Endodermal cell (in vitro differentiated cells): ENCODE results near the gene CAPN10. TPM values are rescaled to one million over a fixed set of nuclear protein-coding genes. Genes with fewer than 3 reads are reported as not detected.
"Not testable (repeated sequence)": the region's sequence is repeated elsewhere in the genome, so short reads cannot be mapped to it uniquely, and the experiment has no call there.

Experiments used
- DNase-seq: peaks from one replicate; pipeline ENCODE4 v3.0.0-alpha.2; 2017
- H3K27ac ChIP-seq: 2 replicates; pipeline ENCODE4 v1.5.1; 2013; ENCODE audit warnings: mild to moderate bottlenecking, low read depth, low read length, moderate library complexity
- H3K27me3 ChIP-seq: 2 replicates; pipeline ENCODE4 v1.6.1; 2013; ENCODE audit warnings: mild to moderate bottlenecking, low read length, moderate library complexity; ENCODE audit not compliant: insufficient read depth, control insufficient read depth, poor library complexity, severe bottlenecking
- H3K36me3 ChIP-seq: 2 replicates; pipeline ENCODE4 v1.7.0; 2013; ENCODE audit warnings: mild to moderate bottlenecking, low read length, moderate library complexity; ENCODE audit not compliant: control insufficient read depth, insufficient read depth
- H3K4me1 ChIP-seq: one replicate; pipeline ENCODE4 v1.7.0; 2013; ENCODE audit warnings: low read length; ENCODE audit not compliant: control insufficient read depth, insufficient read depth
- H3K4me3 ChIP-seq: 2 replicates; pipeline ENCODE4 v1.5.1; 2013; ENCODE audit warnings: mild to moderate bottlenecking, low read length, moderate library complexity
- H3K9ac ChIP-seq: 2 replicates; pipeline ENCODE4 v1.6.1; 2013; ENCODE audit warnings: mild to moderate bottlenecking, low read length, moderate library complexity; ENCODE audit not compliant: poor library complexity, severe bottlenecking; ENCODE audit errors: extremely low read depth
- H3K9me3 ChIP-seq: 2 replicates; pipeline ENCODE4 v1.6.1; 2013; ENCODE audit warnings: mild to moderate bottlenecking, low read length, moderate library complexity; ENCODE audit not compliant: control insufficient read depth
- H3K27ac Mint-ChIP-seq: 2 replicates; pipeline ENCODE4 v1.8.0; 2020; ENCODE audit warnings: mixed read lengths
- H3K27me3 Mint-ChIP-seq: 2 replicates; pipeline ENCODE4 v1.8.0; 2021; ENCODE audit warnings: mild to moderate bottlenecking, mixed read lengths; ENCODE audit not compliant: insufficient read depth
- H3K36me3 Mint-ChIP-seq: 2 replicates; pipeline ENCODE4 v1.8.0; 2020; ENCODE audit warnings: low read depth, mixed read lengths
- H3K4me1 Mint-ChIP-seq: 2 replicates; pipeline ENCODE4 v1.8.0; 2020; ENCODE audit warnings: mixed read lengths
- H3K4me3 Mint-ChIP-seq: 2 replicates; pipeline ENCODE4 v1.8.0; 2020; ENCODE audit warnings: mild to moderate bottlenecking, moderate library complexity, mixed read lengths
- H3K9me3 Mint-ChIP-seq: 2 replicates; pipeline ENCODE4 v1.8.0; 2020; ENCODE audit warnings: mild to moderate bottlenecking, mixed read lengths
- WGBS, 2 experiments: methylation state at CpG; one replicate each; pipeline versions ENCODE4 v1.1.5 to v1.1.7; 2013; ENCODE audit warnings: missing lambda C conversion rate in 2 of 2, mixed read lengths in 1 of 2; ENCODE audit not compliant: insufficient coverage in 1 of 2, insufficient read length in 1 of 2; 5-methylcytosine and 5-hydroxymethylcytosine counted together
- long read RNA-seq, 4 experiments: library from polyadenylated mRNA in 2 of 4; library from RNA in 1 of 4; library from capped mRNA in 1 of 4; stranded (forward) in 3 of 4; unstranded in 1 of 4; transcript quantifications; one replicate each; pipeline ENCODE4 v2.0.0, GENCODE V29; 2020 to 2021; ENCODE audit warnings: inconsistent platforms in 1 of 4
- polyA plus RNA-seq, 2 experiments: library from polyadenylated mRNA; stranded (reverse); fragments of 50-300 nt; gene quantifications; one replicate each; pipeline ENCODE4 v1.2.3, GENCODE V29; 2013
- total RNA-seq, 2 donors: library from RNA; stranded (reverse); fragmentation: NEBNext Ultra II Directional in 1 of 2; extraction: Animal tissue kit (Norgen Biotek cat#: 25700) in 1 of 2; gene quantifications; 2 replicates in 1 of 2; 3 replicates in 1 of 2; pipeline ENCODE4 v1.2.1, GENCODE V29; 2021
- TF ChIP-seq, protein P1 (sequence below): fragments of 200-600 bp; sonication (generic); conservative IDR thresholded peaks from 2 replicates; pipeline ENCODE4 v1.5.0; 2021; ENCODE audit warnings: antibody characterized with exemption, mild to moderate bottlenecking

CAPN10 gene, protein sequence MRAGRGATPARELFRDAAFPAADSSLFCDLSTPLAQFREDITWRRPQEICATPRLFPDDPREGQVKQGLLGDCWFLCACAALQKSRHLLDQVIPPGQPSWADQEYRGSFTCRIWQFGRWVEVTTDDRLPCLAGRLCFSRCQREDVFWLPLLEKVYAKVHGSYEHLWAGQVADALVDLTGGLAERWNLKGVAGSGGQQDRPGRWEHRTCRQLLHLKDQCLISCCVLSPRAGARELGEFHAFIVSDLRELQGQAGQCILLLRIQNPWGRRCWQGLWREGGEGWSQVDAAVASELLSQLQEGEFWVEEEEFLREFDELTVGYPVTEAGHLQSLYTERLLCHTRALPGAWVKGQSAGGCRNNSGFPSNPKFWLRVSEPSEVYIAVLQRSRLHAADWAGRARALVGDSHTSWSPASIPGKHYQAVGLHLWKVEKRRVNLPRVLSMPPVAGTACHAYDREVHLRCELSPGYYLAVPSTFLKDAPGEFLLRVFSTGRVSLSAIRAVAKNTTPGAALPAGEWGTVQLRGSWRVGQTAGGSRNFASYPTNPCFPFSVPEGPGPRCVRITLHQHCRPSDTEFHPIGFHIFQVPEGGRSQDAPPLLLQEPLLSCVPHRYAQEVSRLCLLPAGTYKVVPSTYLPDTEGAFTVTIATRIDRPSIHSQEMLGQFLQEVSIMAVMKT
- 10 to 100 TPM; 58.9 to 61.9 TPM for total RNA-seq
- 43.3 TPM for polyA plus RNA-seq (2013, experiment 1 of 2)
- polyA plus RNA-seq (2013, experiment 2 of 2), result 41.5 TPM
- long read RNA-seq, experiment 1, partial matches to known transcripts, result 2 of 4 reads
- long read RNA-seq, experiment 1, other reads (novel, unspliced or antisense), result 2 of 4 reads
- long read RNA-seq, experiment 2, transcript CAPN10-207 (12 exons, 2,644 nt), result major isoform, 35 of 89 reads
- long read RNA-seq, experiment 2, partial matches to known transcripts, result 18 of 89 reads
- long read RNA-seq, experiment 2, other reads (novel, unspliced or antisense), result 32 of 89 reads
- long read RNA-seq, experiment 3, transcript CAPN10-207 (12 exons, 2,644 nt), result major isoform, 11 of 29 reads
- long read RNA-seq, experiment 3, partial matches to known transcripts, result 13 of 29 reads
- long read RNA-seq, experiment 3, other reads (novel, unspliced or antisense), result 5 of 29 reads
- long read RNA-seq, experiment 4, partial matches to known transcripts, result 2 of 2 reads
- long read RNA-seq, experiment 4, other reads (novel, unspliced or antisense), result 0 of 2 reads

DNA sequence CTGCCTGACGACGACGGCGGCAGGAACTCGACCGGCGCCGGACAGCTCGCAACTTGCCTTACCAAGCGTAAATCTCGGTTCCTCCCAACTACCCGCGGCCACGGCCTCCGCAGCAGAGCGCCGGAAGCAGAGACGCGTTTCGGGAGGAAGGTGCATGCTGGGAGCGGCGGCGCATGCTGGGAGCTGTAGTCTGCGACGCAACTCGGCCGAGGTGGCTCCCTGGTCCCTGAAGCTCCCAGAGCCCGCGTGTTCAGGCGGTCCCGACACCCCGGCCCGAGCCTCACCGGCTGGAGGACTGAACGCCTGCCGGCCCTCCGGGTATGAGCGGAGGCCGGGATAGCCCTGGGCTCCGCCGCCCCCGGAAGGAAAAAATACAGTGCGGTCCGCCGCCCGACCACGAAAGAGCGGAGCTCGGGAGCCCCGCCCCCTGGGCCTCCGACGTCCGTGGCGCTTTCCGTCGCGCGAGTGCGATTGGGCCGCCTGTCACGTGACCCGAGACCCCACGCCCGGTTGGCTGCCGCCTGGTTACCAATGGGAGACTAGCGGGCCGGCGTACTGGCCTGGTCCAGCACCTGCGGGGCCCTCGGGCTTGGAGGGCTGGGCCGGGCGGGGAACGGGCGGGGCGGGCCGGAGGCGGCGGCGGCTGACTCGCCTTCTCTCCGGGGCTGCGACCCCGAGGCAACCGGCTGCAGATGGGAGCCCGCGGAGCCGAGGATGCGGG is at the start of gene CAPN10:
Gene CAPN10, plus strand, starts transcription at position 537 of the 721 bp plus-strand sequence. Its CDS starts 178 bp downstream, at position 715.
- Mint-ChIP-seq H3K4me1 (peaks cover 23% of the 10 kb centered on the region), H3K4me3 (peak within 1 kb of the TSS; percentile 93), H3K36me3 (peaks cover 22% of the 10 kb centered on the region), H3K27ac (peak within 1 kb of the TSS; percentile 95), H3K9me3 (no peaks in the 10 kb centered on the region), H3K27me3 (no peaks in the 10 kb centered on the region)
- TF ChIP-seq, protein P1, sequence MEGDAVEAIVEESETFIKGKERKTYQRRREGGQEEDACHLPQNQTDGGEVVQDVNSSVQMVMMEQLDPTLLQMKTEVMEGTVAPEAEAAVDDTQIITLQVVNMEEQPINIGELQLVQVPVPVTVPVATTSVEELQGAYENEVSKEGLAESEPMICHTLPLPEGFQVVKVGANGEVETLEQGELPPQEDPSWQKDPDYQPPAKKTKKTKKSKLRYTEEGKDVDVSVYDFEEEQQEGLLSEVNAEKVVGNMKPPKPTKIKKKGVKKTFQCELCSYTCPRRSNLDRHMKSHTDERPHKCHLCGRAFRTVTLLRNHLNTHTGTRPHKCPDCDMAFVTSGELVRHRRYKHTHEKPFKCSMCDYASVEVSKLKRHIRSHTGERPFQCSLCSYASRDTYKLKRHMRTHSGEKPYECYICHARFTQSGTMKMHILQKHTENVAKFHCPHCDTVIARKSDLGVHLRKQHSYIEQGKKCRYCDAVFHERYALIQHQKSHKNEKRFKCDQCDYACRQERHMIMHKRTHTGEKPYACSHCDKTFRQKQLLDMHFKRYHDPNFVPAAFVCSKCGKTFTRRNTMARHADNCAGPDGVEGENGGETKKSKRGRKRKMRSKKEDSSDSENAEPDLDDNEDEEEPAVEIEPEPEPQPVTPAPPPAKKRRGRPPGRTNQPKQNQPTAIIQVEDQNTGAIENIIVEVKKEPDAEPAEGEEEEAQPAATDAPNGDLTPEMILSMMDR, result no peak
- 0% methylated on average over 47 to 88 of the region's 88 CpGs for WGBS, 2 experiments
- Histone ChIP-seq H3K27me3 (no peaks in the 10 kb centered on the region), H3K9me3 (no peaks in the 10 kb centered on the region), H3K9ac (peak within 1 kb of the TSS; percentile 81), H3K4me1 (peaks cover 9% of the 10 kb centered on the region), H3K4me3 (peak within 1 kb of the TSS; percentile 93), H3K36me3 (peaks cover 27% of the 10 kb centered on the region), H3K27ac (peak within 1 kb of the TSS; percentile 66)
- DNase-seq, result peak; percentile 99

DNA sequence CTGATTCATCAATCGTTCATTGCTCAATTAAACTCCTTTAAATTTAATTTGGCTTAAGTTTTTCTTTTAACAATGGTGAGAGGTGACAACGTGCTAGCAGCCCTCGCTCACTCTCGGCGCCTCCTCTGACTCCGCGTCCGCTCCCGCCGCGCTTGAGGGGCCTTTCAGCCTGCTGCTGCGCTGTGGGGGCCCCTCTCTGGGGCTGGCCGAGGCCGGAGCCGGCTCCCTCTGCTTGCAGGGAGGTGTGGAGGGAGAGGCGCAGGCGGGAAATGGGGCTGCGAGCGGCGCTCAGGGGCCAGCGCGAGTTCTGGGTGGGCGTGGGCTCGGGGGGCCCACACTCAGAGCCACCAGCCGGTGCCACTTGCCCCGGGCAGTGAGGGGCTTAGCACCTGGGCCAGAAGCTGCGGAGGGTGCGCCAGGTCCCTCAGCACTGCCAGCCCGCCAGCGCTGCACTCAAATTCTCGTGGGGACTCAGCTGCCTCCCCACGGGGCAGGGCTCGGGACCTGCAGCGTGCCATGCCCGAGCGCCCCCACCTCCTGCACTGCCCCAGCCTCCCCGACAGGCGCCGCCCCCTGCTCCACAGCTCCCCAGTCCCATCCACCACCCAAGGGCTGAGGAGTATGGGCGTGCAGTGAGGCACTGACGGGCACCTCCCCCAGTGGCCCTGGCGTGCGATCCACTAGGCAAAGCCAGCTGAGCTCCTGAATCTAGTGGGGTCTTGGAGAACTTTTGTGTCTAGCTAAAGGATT is 48.3 kb upstream of the CAPN10 start:
- Mint-ChIP-seq H3K27ac (no peak overlapping the region), H3K9me3 (peaks cover 47% of the 10 kb centered on the region), H3K4me1 (peaks cover 11% of the 10 kb centered on the region), H3K4me3 (no peak overlapping the region), H3K36me3 (peaks cover 59% of the 10 kb centered on the region), H3K27me3 (no peaks in the 10 kb centered on the region)
- 97 to 98% methylated on average over 18 to 43 of the region's 43 CpGs for WGBS, 2 experiments
- Histone ChIP-seq H3K4me1 (peaks cover 3% of the 10 kb centered on the region), H3K36me3 (peaks cover 23% of the 10 kb centered on the region), H3K9me3 (peaks cover 30% of the 10 kb centered on the region), H3K27ac (no peak overlapping the region), H3K4me3 (no peak overlapping the region), H3K9ac (no peak overlapping the region), H3K27me3 (no peaks in the 10 kb centered on the region)
- DNase-seq, result peak; percentile 20
- TF ChIP-seq, protein P1, result no peak

DNA sequence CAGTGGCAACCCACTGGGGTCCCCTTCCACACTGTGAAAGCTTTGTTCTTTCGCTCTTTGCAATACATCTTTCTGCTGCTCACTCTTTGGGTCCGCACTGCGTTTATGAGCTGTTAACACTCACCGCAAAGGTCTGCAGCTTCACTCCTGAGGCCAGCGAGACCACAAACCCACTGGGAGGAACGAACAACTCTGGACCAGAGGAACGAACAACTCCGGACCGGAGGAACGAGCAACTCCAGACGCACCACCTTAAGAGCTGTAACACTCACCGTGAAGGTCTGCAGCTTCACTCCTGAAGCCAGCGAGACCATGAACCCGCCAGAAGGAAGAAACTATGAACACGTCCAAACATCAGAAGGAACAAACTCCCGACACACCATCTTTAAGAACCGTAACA is 47.4 kb upstream of the CAPN10 start:
- WGBS, 2 experiments, result 95 to 96% methylated on average over 16 to 17 of the region's 17 CpGs
- H3K27me3 ChIP-seq, H3K27ac Mint-ChIP-seq: not testable (repeated sequence)

More for the DNA sequence above, 47.4 kb upstream of the CAPN10 start:
- H3K27me3 Mint-ChIP-seq, H3K9ac ChIP-seq, H3K4me1 ChIP-seq, H3K27ac ChIP-seq, H3K4me3 ChIP-seq, H3K4me3 Mint-ChIP-seq: not testable (repeated sequence)
- DNase-seq, result peak; percentile 22
- Mint-ChIP-seq H3K9me3 (peaks cover 47% of the 10 kb centered on the region), H3K4me1 (peaks cover 11% of the 10 kb centered on the region), H3K36me3 (peaks cover 59% of the 10 kb centered on the region)
- Histone ChIP-seq H3K9me3 (peaks cover 35% of the 10 kb centered on the region), H3K36me3 (peaks cover 23% of the 10 kb centered on the region)
